B cell (primary cell): Measurements from ENCODE around the gene CTIF. TPM values are rescaled to one million over a fixed set of nuclear protein-coding genes. Genes with fewer than 3 reads are reported as not detected.

Experiments
- ATAC-seq: fragments of 200-7000 bp; cut with Tn5 transposase; one replicate; pipeline ENCODE4 v1.10.0; 2021; ENCODE audit warnings: low read depth, mild to moderate bottlenecking, moderate number of reproducible peaks, moderate library complexity
- CTCF ChIA-PET: fragments of 350-600 bp; sonication (Branson Sonifier 250); formaldehyde crosslinking; loops from one replicate; lab custom pipeline; 2021; ENCODE audit warnings: antibody characterized with exemption, inconsistent platforms; lab: Charles Lee
- POLR2A ChIA-PET: fragments of 350-600 bp; sonication (Branson Sonifier 250); formaldehyde crosslinking; loops from one replicate; lab custom pipeline; 2021; ENCODE audit warnings: antibody characterized with exemption; lab: Charles Lee
- DNase-seq: peaks from one replicate; pipeline ENCODE4 v3.0.0; 2013
- H2AFZ ChIP-seq: 2 replicates; pipeline ENCODE4 v1.6.1; 2012; ENCODE audit warnings: mild to moderate bottlenecking, low read depth, low read length; ENCODE audit not compliant: insufficient read depth, poor library complexity, severe bottlenecking
- H3K27ac ChIP-seq, 2 donors: 1 replicate in 1 of 2; 2 replicates in 1 of 2; pipeline ENCODE4 v1.5.1; 2012 to 2013; ENCODE audit warnings: low read length in 2 of 2, mild to moderate bottlenecking in 2 of 2, moderate library complexity in 1 of 2
- H3K27me3 ChIP-seq, 4 experiments: fragments of 200-600 bp in 1 of 4; sonication (generic) in 1 of 4; replicated peaks in 1 of 4; 1 replicate in 2 of 4; 2 replicates in 2 of 4; pipeline versions ENCODE4 v1.6.1 to v1.7.0; 2013 to 2016; ENCODE audit warnings: low read length in 3 of 4, mild to moderate bottlenecking in 2 of 4, mixed read lengths in 1 of 4, moderate library complexity in 1 of 4; ENCODE audit not compliant: insufficient read depth in 4 of 4, control insufficient read depth in 3 of 4; ENCODE audit errors: control extremely low read depth in 1 of 4
- H3K36me3 ChIP-seq, 2 experiments: replicated peaks in 1 of 2; 1 replicate in 1 of 2; 2 replicates in 1 of 2; pipeline versions ENCODE4 v1.6.1 to v1.7.1; 2013; ENCODE audit warnings: low read length in 1 of 2; ENCODE audit not compliant: insufficient read depth in 2 of 2, control insufficient read depth in 1 of 2; ENCODE audit errors: control extremely low read depth in 1 of 2, extremely low read depth in 1 of 2
- H3K4me1 ChIP-seq, 2 donors: fragments of 200-600 bp in 1 of 2; sonication (generic) in 1 of 2; 1 replicate in 1 of 2; 2 replicates in 1 of 2; pipeline versions ENCODE4 v1.5.1 to v1.6.1; 2013 to 2017; ENCODE audit warnings: low read length in 2 of 2; ENCODE audit not compliant: control insufficient read depth in 2 of 2, insufficient read depth in 2 of 2
- H3K4me2 ChIP-seq: replicated peaks from 2 replicates; pipeline ENCODE3; 2012; ENCODE audit warnings: mild to moderate bottlenecking, low read depth, low read length; ENCODE audit not compliant: poor library complexity, severe bottlenecking
- H3K4me3 ChIP-seq, 5 experiments: fragments of 200-600 bp in 1 of 5; sonication (generic) in 1 of 5; 1 replicate in 3 of 5; 2 replicates in 2 of 5; pipeline versions ENCODE4 v1.5.1 to v1.7.0; 2011 to 2016; ENCODE audit warnings: low read length in 4 of 5, mild to moderate bottlenecking in 4 of 5, low read depth in 2 of 5, control low read depth in 1 of 5, moderate library complexity in 1 of 5; ENCODE audit not compliant: insufficient read depth in 1 of 5; ENCODE audit errors: control extremely low read depth in 1 of 5, extremely low read depth in 1 of 5
- H3K79me2 ChIP-seq: fragments of 200-600 bp; sonication (generic); one replicate; pipeline ENCODE4 v1.6.0; 2016; ENCODE audit warnings: low read length; ENCODE audit not compliant: control insufficient read depth, insufficient read depth
- H3K9ac ChIP-seq: fragments of 200-600 bp; sonication (generic); 2 replicates; pipeline ENCODE4 v1.6.1; 2017; ENCODE audit warnings: mild to moderate bottlenecking, low read length, moderate library complexity
- H3K9me3 ChIP-seq, 3 donors: one replicate each; pipeline versions ENCODE4 v1.6.1 to v1.7.1; 2013; ENCODE audit warnings: low read length in 2 of 3; ENCODE audit not compliant: control insufficient read depth in 2 of 3, insufficient read depth in 1 of 3; ENCODE audit errors: control extremely low read depth in 1 of 3
- H4K20me1 ChIP-seq: 2 replicates; pipeline ENCODE4 v1.6.0; 2012; ENCODE audit warnings: mild to moderate bottlenecking, low read length; ENCODE audit not compliant: insufficient read depth, control insufficient read depth, poor library complexity, severe bottlenecking
- H3K27ac Mint-ChIP-seq: one replicate; pipeline ENCODE4 v1.8.0; 2021; ENCODE audit warnings: mixed read lengths
- H3K27me3 Mint-ChIP-seq: one replicate; pipeline ENCODE4 v1.8.0; 2021; ENCODE audit warnings: mixed read lengths
- H3K4me1 Mint-ChIP-seq: one replicate; pipeline ENCODE4 v1.8.0; 2021; ENCODE audit warnings: mixed read lengths
- H3K4me3 Mint-ChIP-seq: one replicate; pipeline ENCODE4 v1.8.0; 2021; ENCODE audit warnings: mixed read lengths
- H3K9me3 Mint-ChIP-seq: one replicate; pipeline ENCODE4 v1.8.0; 2022; ENCODE audit warnings: mixed read lengths; ENCODE audit not compliant: insufficient read depth
- EZH2 ChIP-seq: IDR thresholded peaks from 2 replicates; pipeline ENCODE4 v1.6.1; 2012; ENCODE audit warnings: borderline replicate concordance, low read depth, mild to moderate bottlenecking, moderate library complexity, low read length; ENCODE audit not compliant: insufficient read depth, poor library complexity, severe bottlenecking
- WGBS: methylation state at CpG from one replicate; pipeline ENCODE4 v1.1.5; 2013; ENCODE audit warnings: missing lambda C conversion rate; ENCODE audit not compliant: insufficient coverage; 5-methylcytosine and 5-hydroxymethylcytosine counted together
- intact Hi-C: fragments of 100-400 bp; cut with micrococcal nuclease; formaldehyde crosslinking; loops from one replicate; pipeline ENCODE4 v1.10.0; 2022
- polyA plus RNA-seq: library from polyadenylated mRNA; depleted of rRNA; stranded (reverse); fragments of >200 nt; gene quantifications from 2 replicates; pipeline ENCODE4 v1.2.3, GENCODE V29; 2012
- total RNA-seq, 2 donors: library from RNA; stranded (reverse); fragments of 120-200 nt in 1 of 2; gene quantifications; 1 replicate in 1 of 2; 2 replicates in 1 of 2; pipeline versions ENCODE4 v1.2.3 to v1.2.4, GENCODE V29; 2013 to 2022
- TF ChIP-seq, protein P1 (sequence below): fragments of 200-600 bp; IDR thresholded peaks from one replicate; pipeline ENCODE4 v1.8.0; 2022; ENCODE audit warnings: antibody characterized with exemption, mild to moderate bottlenecking

CTIF gene
- total and polyA plus RNA-seq, 2 donors (not counting 1 experiment from before 2014, with no cell fraction given): 3.6 to 16.2 TPM

- Histone ChIP-seq H3K4me3 (no peak overlapping the region), H3K9me3 (no peaks in the 10 kb centered on the region), H2AFZ (no peak overlapping the region), H4K20me1 (no peaks in the 10 kb centered on the region), H3K79me2 (no peaks in the 10 kb centered on the region), H3K27me3 (peaks cover 0 to 3% (median 1%) of the 10 kb centered on the region in 4 experiments), H3K4me2 (no peak overlapping the region), H3K36me3 (no peaks in the 10 kb centered on the region), H3K4me1 (peaks cover 39 to 48% of the 10 kb centered on the region in 2 donors), H3K9ac (no peak overlapping the region), H3K27ac (no peak overlapping the region)
- H3K27ac Mint-ChIP-seq: no peak overlapping the region
- H3K27me3 Mint-ChIP-seq: no peaks in the 10 kb centered on the region
- TF ChIP-seq, protein P1, sequence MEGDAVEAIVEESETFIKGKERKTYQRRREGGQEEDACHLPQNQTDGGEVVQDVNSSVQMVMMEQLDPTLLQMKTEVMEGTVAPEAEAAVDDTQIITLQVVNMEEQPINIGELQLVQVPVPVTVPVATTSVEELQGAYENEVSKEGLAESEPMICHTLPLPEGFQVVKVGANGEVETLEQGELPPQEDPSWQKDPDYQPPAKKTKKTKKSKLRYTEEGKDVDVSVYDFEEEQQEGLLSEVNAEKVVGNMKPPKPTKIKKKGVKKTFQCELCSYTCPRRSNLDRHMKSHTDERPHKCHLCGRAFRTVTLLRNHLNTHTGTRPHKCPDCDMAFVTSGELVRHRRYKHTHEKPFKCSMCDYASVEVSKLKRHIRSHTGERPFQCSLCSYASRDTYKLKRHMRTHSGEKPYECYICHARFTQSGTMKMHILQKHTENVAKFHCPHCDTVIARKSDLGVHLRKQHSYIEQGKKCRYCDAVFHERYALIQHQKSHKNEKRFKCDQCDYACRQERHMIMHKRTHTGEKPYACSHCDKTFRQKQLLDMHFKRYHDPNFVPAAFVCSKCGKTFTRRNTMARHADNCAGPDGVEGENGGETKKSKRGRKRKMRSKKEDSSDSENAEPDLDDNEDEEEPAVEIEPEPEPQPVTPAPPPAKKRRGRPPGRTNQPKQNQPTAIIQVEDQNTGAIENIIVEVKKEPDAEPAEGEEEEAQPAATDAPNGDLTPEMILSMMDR: no peak
- TF ChIP-seq EZH2: no peak
- ChIA-PET CTCF (no interaction called here), POLR2A (no interaction called here)
- no peak for ATAC-seq
- no CpG with 5 or more reads among the region's 3 CpGs for WGBS
- H3K4me1 Mint-ChIP-seq: peaks cover 48% of the 10 kb centered on the region
- intact Hi-C loops: no loop called here
- no peak overlapping the region for H3K4me3 Mint-ChIP-seq
- no peak for DNase-seq
- no peaks in the 10 kb centered on the region for H3K9me3 Mint-ChIP-seq
These were observed 298.8 kb downstream of the CTIF start for GRCh38 chr18:48837676-48838075.

DNA sequence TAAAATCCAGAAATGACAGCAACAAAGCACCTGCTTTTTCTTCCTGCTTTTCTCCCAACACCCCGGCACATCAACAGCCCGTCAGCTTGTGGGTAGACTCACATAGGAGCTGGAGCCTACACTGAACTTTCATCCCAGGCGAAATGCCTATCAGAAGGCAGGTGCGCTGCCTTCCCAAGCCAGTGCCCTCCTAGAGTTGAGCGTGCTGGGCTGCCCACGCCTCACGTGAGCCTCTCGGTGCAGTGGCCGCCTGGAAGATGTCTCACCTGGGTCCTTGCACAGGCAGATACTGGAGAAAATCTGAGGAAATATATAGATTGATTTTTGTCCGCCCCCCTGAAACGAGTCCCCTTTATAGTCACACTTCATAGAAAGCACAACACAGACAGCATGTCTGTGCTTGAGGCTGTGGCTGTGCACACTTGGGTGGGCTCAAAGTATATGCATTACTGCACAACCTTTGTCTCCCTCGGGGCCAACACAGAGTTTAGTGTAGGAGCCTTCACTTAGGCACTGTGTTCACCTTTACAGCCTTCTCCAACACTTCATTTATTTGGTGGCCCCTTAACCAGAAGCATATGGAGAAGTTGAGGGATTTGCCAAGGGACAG is 299.4 kb downstream of the CTIF start:
- no peak overlapping the region for H3K27ac ChIP-seq
- no peak overlapping the region for H3K4me3 Mint-ChIP-seq

More for the DNA sequence above, 299.4 kb downstream of the CTIF start:
- no peak for DNase-seq
- ChIA-PET POLR2A (no interaction called here), CTCF (no interaction called here)
- TF ChIP-seq, protein P1: no peak
- TF ChIP-seq EZH2: no peak
- Mint-ChIP-seq H3K27me3 (no peaks in the 10 kb centered on the region), H3K4me1 (peaks cover 45% of the 10 kb centered on the region), H3K9me3 (no peaks in the 10 kb centered on the region), H3K27ac (no peak overlapping the region)
- H3K4me2 ChIP-seq: no peak overlapping the region
- H3K4me1 ChIP-seq: peaks cover 39 to 48% of the 10 kb centered on the region in 2 donors
- no peak overlapping the region for H3K4me3 ChIP-seq
- no peak overlapping the region for H3K9ac ChIP-seq
- ATAC-seq: no peak
- 88% methylated on average over 4 of the region's 12 CpGs for whole genome bisulfite sequencing
- no peak overlapping the region for H2AFZ ChIP-seq
- H3K27me3 ChIP-seq: peaks cover 0 to 3% (median 1%) of the 10 kb centered on the region in 4 experiments
- intact Hi-C loops: no loop called here
- H3K79me2 ChIP-seq: no peaks in the 10 kb centered on the region
- no peaks in the 10 kb centered on the region for H4K20me1 ChIP-seq
- no peaks in the 10 kb centered on the region for H3K9me3 ChIP-seq
- H3K36me3 ChIP-seq: no peaks in the 10 kb centered on the region
